Osteoblast (primary cell): ENCODE data around the gene OR10Z1. TPM values are rescaled to one million over a fixed set of nuclear protein-coding genes. Genes with fewer than 3 reads are reported as not detected.

ENCODE experiments used
- DNase-seq: peaks from one replicate; pipeline ENCODE4 v3.0.0; 2011; ENCODE audit warnings: low spot score, mixed read lengths; ENCODE audit not compliant: insufficient read length; ENCODE audit errors: missing footprints
- H2AFZ ChIP-seq: 2 replicates; pipeline ENCODE4 v1.6.0; 2011; ENCODE audit warnings: mild to moderate bottlenecking, low read length
- H3K27ac ChIP-seq: 2 replicates; pipeline ENCODE4 v1.5.1; 2011; ENCODE audit warnings: mild to moderate bottlenecking, low read depth, low read length, moderate library complexity
- H3K27me3 ChIP-seq: 2 replicates; pipeline ENCODE4 v1.6.0; 2012; ENCODE audit warnings: mild to moderate bottlenecking, control low read depth, inconsistent platforms, low read length, moderate library complexity; ENCODE audit not compliant: insufficient read depth
- H3K36me3 ChIP-seq: 2 replicates; pipeline ENCODE4 v1.5.1; 2011; ENCODE audit warnings: mild to moderate bottlenecking, low read length, control low read depth, moderate library complexity; ENCODE audit not compliant: insufficient read depth
- H3K4me1 ChIP-seq: 2 replicates; pipeline ENCODE4 v1.5.1; 2011; ENCODE audit warnings: mild to moderate bottlenecking, low read length, control low read depth, moderate library complexity; ENCODE audit not compliant: insufficient read depth
- H3K4me2 ChIP-seq: 2 replicates; pipeline ENCODE4 v1.6.0; 2011; ENCODE audit warnings: mild to moderate bottlenecking, low read length; ENCODE audit not compliant: insufficient read depth
- H3K4me3 ChIP-seq: fragments of 200-600 bp; sonication (generic); 3 replicates; pipeline ENCODE4 v1.5.1; 2012; ENCODE audit warnings: mild to moderate bottlenecking, low read length, inconsistent platforms; ENCODE audit not compliant: insufficient read depth
- H3K79me2 ChIP-seq: 2 replicates; pipeline ENCODE4 v1.6.0; 2012; ENCODE audit warnings: mild to moderate bottlenecking, low read length, control low read depth, inconsistent platforms; ENCODE audit not compliant: insufficient read depth
- H3K9me3 ChIP-seq: 2 replicates; pipeline ENCODE4 v1.5.1; 2011; ENCODE audit warnings: low read depth, low read length, control low read depth
- H4K20me1 ChIP-seq: 2 replicates; pipeline ENCODE4 v1.6.0; 2012; ENCODE audit warnings: mild to moderate bottlenecking, low read length, control low read depth; ENCODE audit not compliant: insufficient read depth
- CTCF ChIP-seq: IDR thresholded peaks from 2 replicates; pipeline ENCODE4 v1.5.1; 2011; ENCODE audit warnings: mild to moderate bottlenecking, low read depth, low read length, moderate library complexity; ENCODE audit errors: extremely low read depth
- total RNA-seq: library from RNA; depleted of rRNA; stranded (reverse); fragments of >200 nt; gene quantifications from 2 replicates; pipeline ENCODE4 v1.2.3, GENCODE V29; 2012

OR10Z1 gene
- total RNA-seq, 1 donor, result not detected

- no peaks in the 10 kb centered on the region for H3K27me3 ChIP-seq
- no peaks in the 10 kb centered on the region for H3K4me1 ChIP-seq
- no peak for TF ChIP-seq CTCF
- peaks cover 4% of the 10 kb centered on the region for H3K9me3 ChIP-seq
- H3K4me2 ChIP-seq, result no peak overlapping the region
- H4K20me1 ChIP-seq, result no peaks in the 10 kb centered on the region
- no peak overlapping the region for H3K4me3 ChIP-seq
- H3K36me3 ChIP-seq, result no peaks in the 10 kb centered on the region
- no peak overlapping the region for H2AFZ ChIP-seq
- H3K79me2 ChIP-seq, result no peaks in the 10 kb centered on the region
- no peak overlapping the region for H3K27ac ChIP-seq
- DNase-seq, result no peak
Measured at GRCh38 chr1:158583962-158584361, 21.1 kb upstream of the OR10Z1 start.

GRCh38 chr1:158586942-158587341, 18.1 kb upstream of the OR10Z1 start:
- no peak overlapping the region for H3K27ac ChIP-seq
- H2AFZ ChIP-seq, result no peak overlapping the region
- DNase-seq, result no peak
- H3K9me3 ChIP-seq, result peaks cover 4% of the 10 kb centered on the region
- no peaks in the 10 kb centered on the region for H3K36me3 ChIP-seq
- H4K20me1 ChIP-seq, result no peaks in the 10 kb centered on the region
- H3K27me3 ChIP-seq, result no peaks in the 10 kb centered on the region
- H3K79me2 ChIP-seq, result no peaks in the 10 kb centered on the region
- TF ChIP-seq CTCF, result no peak
- H3K4me1 ChIP-seq, result no peaks in the 10 kb centered on the region
- H3K4me3 ChIP-seq, result no peak overlapping the region
- H3K4me2 ChIP-seq, result no peak overlapping the region

- H3K9me3 ChIP-seq, result no peaks in the 10 kb centered on the region
- no peaks in the 10 kb centered on the region for H3K36me3 ChIP-seq
- no peak for DNase-seq
- no peak overlapping the region for H3K4me3 ChIP-seq
- no peak overlapping the region for H3K27ac ChIP-seq
- no peak overlapping the region for H3K4me2 ChIP-seq
- H2AFZ ChIP-seq, result no peak overlapping the region
- no peaks in the 10 kb centered on the region for H4K20me1 ChIP-seq
- no peak for TF ChIP-seq CTCF
- H3K4me1 ChIP-seq, result no peaks in the 10 kb centered on the region
- H3K79me2 ChIP-seq, result no peaks in the 10 kb centered on the region
- no peaks in the 10 kb centered on the region for H3K27me3 ChIP-seq
Measured at GRCh38 chr1:158600735-158601134, 4.3 kb upstream of the OR10Z1 start.

GRCh38 chr1:158607296-158607695, 2.2 kb downstream of the OR10Z1 start:
- DNase-seq, result no peak
- Histone ChIP-seq H3K27ac (no peak overlapping the region), H4K20me1 (no peaks in the 10 kb centered on the region), H3K79me2 (no peaks in the 10 kb centered on the region), H3K4me3 (no peak overlapping the region), H3K9me3 (no peaks in the 10 kb centered on the region), H3K4me1 (no peaks in the 10 kb centered on the region), H3K36me3 (no peaks in the 10 kb centered on the region), H3K27me3 (no peaks in the 10 kb centered on the region), H3K4me2 (no peak overlapping the region), H2AFZ (no peak overlapping the region)
- TF ChIP-seq CTCF, result no peak
